B cell (primary cell): ENCODE measurements around the gene PNISR.

Experiments used
- CTCF ChIP-seq: fragments of 200-600 bp; IDR thresholded peaks from one replicate; pipeline ENCODE4 v1.8.0; 2022; ENCODE audit warnings: antibody characterized with exemption, mild to moderate bottlenecking
- EZH2 ChIP-seq: IDR thresholded peaks from 2 replicates; pipeline ENCODE4 v1.6.1; 2012; ENCODE audit warnings: borderline replicate concordance, low read depth, mild to moderate bottlenecking, moderate library complexity, low read length; ENCODE audit not compliant: insufficient read depth, poor library complexity, severe bottlenecking

GRCh38 chr6:99348288-99349170 lies 76.6 kb downstream of the PNISR start:
- TF ChIP-seq CTCF (no peak), EZH2 (no peak)
